CD14-positive monocyte (primary cell): ENCODE results near the gene RDH14. TPM values are rescaled to one million over a fixed set of nuclear protein-coding genes. Genes with fewer than 3 reads are reported as not detected.

ENCODE experiments used
- DNase-seq, 3 donors: peaks; one replicate each; pipeline ENCODE4 v3.0.0-alpha.2; 2011 to 2022
- H2AFZ ChIP-seq: 2 replicates; pipeline ENCODE4 v1.6.0; 2012; ENCODE audit warnings: mild to moderate bottlenecking, low read depth, low read length, inconsistent platforms; ENCODE audit not compliant: insufficient read depth, poor library complexity, severe bottlenecking
- H3K27ac ChIP-seq, 2 donors: 1 replicate in 1 of 2; 2 replicates in 1 of 2; pipeline ENCODE4 v1.5.1; 2012 to 2013; ENCODE audit warnings: low read length in 2 of 2, control low read depth in 1 of 2, inconsistent platforms in 1 of 2, low read depth in 1 of 2, mild to moderate bottlenecking in 1 of 2
- H3K27me3 ChIP-seq, 2 donors: one replicate each; pipeline versions ENCODE4 v1.6.0 to v1.6.1; 2011 to 2013; ENCODE audit warnings: low read length in 2 of 2; ENCODE audit not compliant: control insufficient read depth in 2 of 2, insufficient read depth in 2 of 2
- H3K36me3 ChIP-seq, 2 donors: replicated peaks in 1 of 2; 1 replicate in 1 of 2; 2 replicates in 1 of 2; pipeline versions ENCODE4 v1.5.1 to v1.6.1; 2012 to 2013; ENCODE audit warnings: low read length in 2 of 2, control low read depth in 1 of 2, inconsistent platforms in 1 of 2, mild to moderate bottlenecking in 1 of 2; ENCODE audit not compliant: insufficient read depth in 2 of 2, control insufficient read depth in 1 of 2
- H3K4me1 ChIP-seq, 2 donors: 1 replicate in 1 of 2; 2 replicates in 1 of 2; pipeline versions ENCODE4 v1.5.1 to v1.6.1; 2012 to 2013; ENCODE audit warnings: low read length in 2 of 2, control low read depth in 1 of 2, inconsistent platforms in 1 of 2, mild to moderate bottlenecking in 1 of 2, moderate library complexity in 1 of 2; ENCODE audit not compliant: insufficient read depth in 2 of 2, control insufficient read depth in 1 of 2
- H3K4me2 ChIP-seq: replicated peaks from 2 replicates; pipeline ENCODE3; 2012; ENCODE audit warnings: low read length, moderate library complexity, mild to moderate bottlenecking; ENCODE audit not compliant: poor library complexity, severe bottlenecking; ENCODE audit errors: extremely low read depth
- H3K4me3 ChIP-seq, 3 experiments: fragments of 200-600 bp in 1 of 3; sonication (generic) in 1 of 3; replicated peaks in 1 of 3; 1 replicate in 2 of 3; 2 replicates in 1 of 3; pipeline ENCODE4 v1.5.1; 2011 to 2013; ENCODE audit warnings: low read length in 3 of 3, mild to moderate bottlenecking in 3 of 3, control low read depth in 2 of 3, low read depth in 2 of 3, inconsistent platforms in 1 of 3, moderate library complexity in 1 of 3
- H3K79me2 ChIP-seq: 2 replicates; pipeline ENCODE4 v1.6.0; 2012; ENCODE audit warnings: mild to moderate bottlenecking, control low read depth, inconsistent platforms, low read length, moderate library complexity; ENCODE audit not compliant: insufficient read depth
- H3K9ac ChIP-seq: 2 replicates; pipeline ENCODE4 v1.6.0; 2017; ENCODE audit warnings: low read length, mild to moderate bottlenecking; ENCODE audit not compliant: insufficient read depth, poor library complexity, severe bottlenecking
- H3K9me3 ChIP-seq, 2 donors: replicated peaks in 1 of 2; 1 replicate in 1 of 2; 2 replicates in 1 of 2; pipeline versions ENCODE4 v1.5.1 to v1.6.1; 2012 to 2013; ENCODE audit warnings: low read length in 2 of 2, control low read depth in 1 of 2; ENCODE audit not compliant: control insufficient read depth in 1 of 2, insufficient read depth in 1 of 2
- H4K20me1 ChIP-seq: 2 replicates; pipeline ENCODE4 v1.6.0; 2012; ENCODE audit warnings: mild to moderate bottlenecking, low read length, control low read depth, moderate library complexity; ENCODE audit not compliant: insufficient read depth
- H3K27ac Mint-ChIP-seq, 7 donors: one replicate each; pipeline ENCODE4 v1.8.0; 2020; ENCODE audit warnings: mild to moderate bottlenecking in 7 of 7, mixed read lengths in 7 of 7, moderate library complexity in 6 of 7, inconsistent platforms in 2 of 7
- H3K27me3 Mint-ChIP-seq, 3 donors: one replicate each; pipeline ENCODE4 v1.8.0; 2021 to 2022; ENCODE audit warnings: low read depth in 3 of 3, mild to moderate bottlenecking in 3 of 3, mixed read lengths in 3 of 3, moderate library complexity in 3 of 3, inconsistent platforms in 1 of 3
- H3K36me3 Mint-ChIP-seq, 2 donors: one replicate each; pipeline ENCODE4 v1.8.0; 2020; ENCODE audit warnings: mixed read lengths in 2 of 2, inconsistent platforms in 1 of 2, mild to moderate bottlenecking in 1 of 2
- H3K4me1 Mint-ChIP-seq: one replicate; pipeline ENCODE4 v1.8.0; 2020; ENCODE audit warnings: mild to moderate bottlenecking, mixed read lengths
- H3K4me3 Mint-ChIP-seq, 2 donors: one replicate each; pipeline ENCODE4 v1.8.0; 2020; ENCODE audit warnings: mild to moderate bottlenecking in 2 of 2, mixed read lengths in 2 of 2, moderate library complexity in 1 of 2
- H3K9me3 Mint-ChIP-seq, 7 donors: one replicate each; pipeline ENCODE4 v1.8.0; 2020 to 2022; ENCODE audit warnings: mixed read lengths in 7 of 7, mild to moderate bottlenecking in 6 of 7, moderate library complexity in 6 of 7, inconsistent platforms in 2 of 7
- CTCF ChIP-seq: fragments of 200-600 bp; IDR thresholded peaks from one replicate; pipeline ENCODE4 v1.8.0; 2022; ENCODE audit warnings: antibody characterized with exemption, mild to moderate bottlenecking
- WGBS: methylation state at CpG from one replicate; pipeline ENCODE4 v1.1.5; 2013; ENCODE audit warnings: missing lambda C conversion rate; ENCODE audit not compliant: insufficient coverage; 5-methylcytosine and 5-hydroxymethylcytosine counted together
- intact Hi-C, 2 donors: fragments of 100-400 bp; cut with micrococcal nuclease; formaldehyde crosslinking; loops; one replicate each; pipeline versions ENCODE4 v1.15.0 to v1.15.1; 2023
- polyA minus RNA-seq: library from RNA; depleted of rRNA, polyadenylated mRNA; stranded (reverse); fragments of >200 nt; gene quantifications from 2 replicates; pipeline ENCODE4 v1.2.3, GENCODE V29; 2012
- polyA plus RNA-seq, 3 donors: library from polyadenylated mRNA; depleted of rRNA in 1 of 3; unstranded in 2 of 3; stranded (reverse) in 1 of 3; fragments of 300-500 nt in 2 of 3; fragments of >200 nt in 1 of 3; fragmentation: Illumina TruSeq in 2 of 3; gene quantifications; 1 replicate in 2 of 3; 2 replicates in 1 of 3; pipeline ENCODE4 v1.2.3, GENCODE V29; 2012 to 2021
- total RNA-seq, 12 experiments: library from RNA in 1 of 12; stranded (reverse) in 1 of 12; fragments of 120-200 nt in 1 of 12; gene quantifications; one replicate each; pipeline ENCODE4 v1.2.4 and lab custom pipeline; 2013 to 2026; ENCODE audit warnings: mixed read lengths in 6 of 12, inconsistent platforms in 1 of 12

Gene RDH14
- 14.2 TPM for total RNA-seq (2013)
- polyA plus RNA-seq: 10 to 100 TPM in 2 of 3 donors, 1 to 10 TPM in 1; 5.5 to 16.3 (median 14.3) TPM
- polyA minus RNA-seq: 4.0 and 6.6 TPM in 2 replicates
- total RNA-seq (lab: John Stamatoyannopoulos, UW): 1.4 to 6.4 (median 2.9) reads per million in 11 experiments

GRCh38 chr2:18560031-18560796, at the start of gene RDH14:
Gene RDH14 (minus strand): TSS chr2:18560653. CDS start chr2:18560572, 81 bp downstream.
- H4K20me1 ChIP-seq: peaks cover 3% of the 10 kb centered on the region
- H3K4me3 ChIP-seq: peak within 1 kb of the TSS; percentile 67 to 93 (median 91)
- peaks cover 4 to 5% of the 10 kb centered on the region in 2 donors for H3K9me3 ChIP-seq
- WGBS: under 1% methylated on average over 77 of the region's 81 CpGs
- peak within 1 kb of the TSS; percentile 50 to 93 (median 88) for H3K27ac Mint-ChIP-seq
- H3K4me2 ChIP-seq: peak within 1 kb of the TSS; percentile 80
- peaks cover 5% of the 10 kb centered on the region in 2 donors for H3K36me3 ChIP-seq
- peak within 1 kb of the TSS; percentile 92 to 94 for H3K4me3 Mint-ChIP-seq
- H3K27me3 Mint-ChIP-seq: peaks cover 0 to 3% (median 2%) of the 10 kb centered on the region in 3 donors
- H3K27me3 ChIP-seq: no peaks in the 10 kb centered on the region
- H3K4me1 Mint-ChIP-seq: peaks cover 19% of the 10 kb centered on the region
- H3K9me3 Mint-ChIP-seq: peaks cover 0 to 6% (median 5%) of the 10 kb centered on the region in 7 donors
- peaks cover 11 to 16% of the 10 kb centered on the region in 2 donors for H3K4me1 ChIP-seq
- peak within 1 kb of the TSS; percentile 43 to 83 for H3K27ac ChIP-seq
- H2AFZ ChIP-seq: peak within 1 kb of the TSS; percentile 96
- peaks cover 4 to 5% of the 10 kb centered on the region in 2 donors for H3K36me3 Mint-ChIP-seq
- intact Hi-C loops: loop anchor here (5.0 to 10.0 kb wide), 2 partner anchors 787 to 805 kb away; no protein-coding TSS in a partner anchor
- peak; percentile 66 to 81 (median 69) for DNase-seq
- H3K9ac ChIP-seq: peak within 1 kb of the TSS; percentile 89
- TF ChIP-seq CTCF: no peak
- H3K79me2 ChIP-seq: peaks cover 9% of the 10 kb centered on the region

GRCh38 chr2:18610090-18610489, 49.6 kb upstream of the RDH14 start:
- H3K27ac Mint-ChIP-seq: no peak overlapping the region
- Histone ChIP-seq H4K20me1 (no peaks in the 10 kb centered on the region), H3K27me3 (no peaks in the 10 kb centered on the region), H3K9ac (no peak overlapping the region), H3K9me3 (peaks cover 0 to 6% of the 10 kb centered on the region in 2 donors), H2AFZ (no peak overlapping the region), H3K27ac (no peak overlapping the region), H3K4me2 (no peak overlapping the region), H3K79me2 (no peaks in the 10 kb centered on the region), H3K4me1 (no peaks in the 10 kb centered on the region), H3K36me3 (no peaks in the 10 kb centered on the region), H3K4me3 (no peak overlapping the region)
- peaks cover 0 to 9% (median 3%) of the 10 kb centered on the region in 7 donors for H3K9me3 Mint-ChIP-seq
- H3K36me3 Mint-ChIP-seq: no peaks in the 10 kb centered on the region
- no CpG with 5 or more reads among the region's 1 CpG for WGBS
- H3K4me1 Mint-ChIP-seq: no peaks in the 10 kb centered on the region
- no peak for TF ChIP-seq CTCF
- peaks cover 0 to 3% (median 0%) of the 10 kb centered on the region in 3 donors for H3K27me3 Mint-ChIP-seq
- DNase-seq: no peak
- H3K4me3 Mint-ChIP-seq: no peak overlapping the region
- intact Hi-C loops: no loop called here
